HepG2 (cell line): ENCODE data around the gene SPN. TPM values are rescaled to one million over a fixed set of nuclear protein-coding genes. Genes with fewer than 3 reads are reported as not detected.
A peak's percentile ranks its signal among the peaks of the same experiment; 100 is the strongest.

ENCODE experiments used
- ARID5B ChIP-seq: IDR thresholded peaks from 2 replicates; pipeline ENCODE4 v1.4.0; 2020; ENCODE audit warnings: mild to moderate bottlenecking, missing genetic modification reagents
- GATAD2A ChIP-seq: IDR thresholded peaks from 2 replicates; pipeline ENCODE4 v1.6.1; 2016
- HNRNPK ChIP-seq: fragments of 200-400 bp; formaldehyde crosslinking; IDR thresholded peaks from 2 replicates; pipeline ENCODE4 v1.6.1; 2018; ENCODE audit warnings: low read length, low read depth, moderate library complexity, mild to moderate bottlenecking; ENCODE audit not compliant: poor library complexity, severe bottlenecking
- MAZ ChIP-seq, 2 experiments: sonication (generic) in 1 of 2; formaldehyde crosslinking in 1 of 2; IDR thresholded peaks; 2 replicates each; pipeline versions ENCODE4 v1.5.0 to v1.6.1; 2012 to 2020; ENCODE audit warnings: low read depth in 2 of 2, mild to moderate bottlenecking in 2 of 2, borderline replicate concordance in 1 of 2, improper control_type of control experiment in 1 of 2, low read length in 1 of 2, missing genetic modification reagents in 1 of 2, moderate library complexity in 1 of 2
- MEIS1 ChIP-seq: sonication (generic); formaldehyde crosslinking; IDR thresholded peaks from 2 replicates; pipeline ENCODE4 v1.9.0; 2021; ENCODE audit warnings: mild to moderate bottlenecking, missing genetic modification reagents, moderate library complexity, borderline replicate concordance
- NFATC3 ChIP-seq: sonication (generic); formaldehyde crosslinking; IDR thresholded peaks from 2 replicates; pipeline ENCODE4 v1.5.1; 2020; ENCODE audit warnings: mild to moderate bottlenecking, missing genetic modification reagents
- PRDM4 ChIP-seq: sonication (generic); formaldehyde crosslinking; IDR thresholded peaks from 2 replicates; pipeline ENCODE4 v1.9.0; 2021; ENCODE audit warnings: missing genetic modification reagents, borderline replicate concordance
- SMAD9 ChIP-seq: sonication (generic); formaldehyde crosslinking; IDR thresholded peaks from 2 replicates; pipeline ENCODE4 v1.5.1; 2020; ENCODE audit warnings: mild to moderate bottlenecking, missing genetic modification reagents
- SOX13 ChIP-seq, 3 experiments: fragments of 450-650 bp in 1 of 3; sonication (generic) in 1 of 3; formaldehyde crosslinking in 1 of 3; IDR thresholded peaks in 2 of 3; conservative IDR thresholded peaks in 1 of 3; 2 replicates each; pipeline versions ENCODE4 v1.5.0 to v1.6.1; 2016 to 2020; ENCODE audit warnings: antibody characterized with exemption in 1 of 3, mild to moderate bottlenecking in 1 of 3, missing compliant biosample characterization in 1 of 3, missing genetic modification reagents in 1 of 3, moderate library complexity in 1 of 3
- SUZ12 ChIP-seq: fragments of 150-350 bp; IDR thresholded peaks from 2 replicates; pipeline ENCODE4 v1.6.1; 2014; ENCODE audit warnings: low read depth, low read length
- TOE1 ChIP-seq: sonication (generic); formaldehyde crosslinking; IDR thresholded peaks from 2 replicates; pipeline ENCODE4 v1.4.0; 2020; ENCODE audit warnings: mild to moderate bottlenecking, missing genetic modification reagents
- ZFY ChIP-seq: sonication (generic); formaldehyde crosslinking; IDR thresholded peaks from 2 replicates; pipeline ENCODE4 v1.4.0; 2020; ENCODE audit warnings: missing genetic modification reagents
- ZMYM3 ChIP-seq: sonication (generic); formaldehyde crosslinking; IDR thresholded peaks from 2 replicates; pipeline ENCODE4 v1.5.1; 2020; ENCODE audit warnings: mild to moderate bottlenecking, missing genetic modification reagents
- ZNF280D ChIP-seq: sonication (generic); formaldehyde crosslinking; IDR thresholded peaks from 2 replicates; pipeline ENCODE4 v1.5.1; 2020; ENCODE audit warnings: mild to moderate bottlenecking, missing genetic modification reagents
- ZNF513 ChIP-seq: sonication (generic); formaldehyde crosslinking; conservative IDR thresholded peaks from 2 replicates; pipeline ENCODE4 v1.5.0; 2020; ENCODE audit warnings: missing genetic modification reagents
- ZNF614 ChIP-seq: IDR thresholded peaks from 2 replicates; pipeline ENCODE4 v1.6.1; 2018; ENCODE audit warnings: missing biosample characterization, missing genetic modification reagents, inconsistent platforms, borderline replicate concordance
- polyA plus RNA-seq, 8 experiments: library from polyadenylated mRNA; depleted of rRNA in 3 of 8; stranded (reverse) in 7 of 8; unstranded in 1 of 8; fragments of >200 nt; fragmentation: Illumina TruSeq in 4 of 8; extraction: Trizol in 4 of 8; gene quantifications; 2 replicates each; pipeline versions ENCODE4 v1.2.1 to v1.2.3, GENCODE V29; 2011 to 2016; ENCODE audit warnings: low read depth in 4 of 8, missing spikeins in 1 of 8, mixed read lengths in 1 of 8; ENCODE audit not compliant: insufficient read depth in 1 of 8
- total RNA-seq, 5 experiments: library from RNA; depleted of rRNA; stranded (reverse); fragments of >200 nt; fragmentation: Illumina TruSeq; extraction: Trizol; gene quantifications; 2 replicates each; pipeline ENCODE4 v1.2.3, GENCODE V29; 2016; ENCODE audit warnings: low read depth in 1 of 5

The SPN gene
- total and polyA plus RNA-seq, 2 of the 13 experiments (the other 11 are each of a cell fraction or from before 2014, with no cell fraction given) = 0.22 to 1.6 TPM

- TF ChIP-seq ZNF513 (CRISPR knock-in tag) = no peak
- TF ChIP-seq GATAD2A (CRISPR knock-in tag) = no peak
- peak; percentile 82 for TF ChIP-seq ZFY (CRISPR knock-in tag)
- no peak for TF ChIP-seq HNRNPK
- no peak for TF ChIP-seq SMAD9
- no peak; the same call in 1 of the 2 replicates for TF ChIP-seq MAZ (IDR thresholded peaks at IDR 0.05; ENCODE audit: borderline replicate concordance, low read depth, low read length)
- no peak for TF ChIP-seq MAZ (CRISPR knock-in tag; IDR thresholded peaks at IDR 0.05; ENCODE audit: low read depth)
- TF ChIP-seq NFATC3 (CRISPR knock-in tag) = no peak
- no peak; the same call in 1 of the 2 replicates for TF ChIP-seq MEIS1
- no peak for TF ChIP-seq ARID5B
- TF ChIP-seq SUZ12 = no peak
- no peak; the same call in 1 of the 2 replicates for TF ChIP-seq ZNF280D
- TF ChIP-seq PRDM4 = no peak
- no peak for TF ChIP-seq ZNF614 (CRISPR knock-in tag)
- TF ChIP-seq ZMYM3 (CRISPR knock-in tag) = peak; percentile 93; the same call in 1 of the 2 replicates
- TF ChIP-seq TOE1 = no peak
- no peak for TF ChIP-seq SOX13 (IDR thresholded peaks at IDR 0.05)
- no peak; a peak in 1 of 4 replicates for TF ChIP-seq SOX13 (CRISPR knock-in tag; conservative IDR thresholded peaks at IDR 0.05 in 1 of 2, IDR thresholded peaks at IDR 0.05 in 1 of 2)
Observed at GRCh38 chr16:29678691-29679267, 15.7 kb downstream of the SPN start, which contains the start of gene QPRT (continued).
